Measurements from ENCODE around the gene CCNI2. TPM values are rescaled to one million over a fixed set of nuclear protein-coding genes. Genes with fewer than 3 reads are reported as not detected.
A peak's percentile ranks its signal among the peaks of the same experiment; 100 is the strongest.

Gene CCNI2
- total RNA-seq, 2 experiments from 2014 or later, result 8.9 to 12.4 TPM

GRCh38 chr5:132774406-132774805 lies 27.2 kb downstream of the CCNI2 start:
- no peak for ATAC-seq (ENCODE audit: low read depth)
- Mint-ChIP-seq H3K9me3 (no peaks in the 10 kb centered on the region), H3K27me3 (peaks cover 5% of the 10 kb centered on the region), H3K4me3 (no peak overlapping the region), H3K4me1 (peaks cover 22% of the 10 kb centered on the region), H3K36me3 (no peaks in the 10 kb centered on the region), H3K27ac (no peak overlapping the region)
- POLR2A ChIA-PET, result no interaction called here
- peak; percentile 14 for DNase-seq

- Mint-ChIP-seq H3K27ac (no peak overlapping the region), H3K4me1 (peaks cover 26% of the 10 kb centered on the region), H3K36me3 (peaks cover 1% of the 10 kb centered on the region), H3K27me3 (peaks cover 8% of the 10 kb centered on the region), H3K9me3 (no peaks in the 10 kb centered on the region), H3K4me3 (no peak overlapping the region)
- ATAC-seq (ENCODE audit: low read depth) (no peak), DNase-seq (no peak)
- POLR2A ChIA-PET, result interaction anchor here (1.3 kb wide), 1 partner anchor 28 kb away, joined by 3 read pairs; the partner anchor contains the start of gene CCNI2
Observed at GRCh38 chr5:132774896-132775295, 27.7 kb downstream of the CCNI2 start.

GRCh38 chr5:132775476-132775961 lies 28.3 kb downstream of the CCNI2 start:
- POLR2A ChIA-PET, result interaction anchor here (1.3 to 1.6 kb wide), 2 partner anchors 18 to 28 kb away, joined by 3 to 4 read pairs; partner anchors contain the start of gene CCNI2
- H3K36me3 Mint-ChIP-seq, result peaks cover 2% of the 10 kb centered on the region

GRCh38 chr5:132776131-132776937 lies 29.1 kb downstream of the CCNI2 start:
- ATAC-seq (ENCODE audit: low read depth), result peak; percentile 23
- H3K4me1 Mint-ChIP-seq, result peaks cover 38% of the 10 kb centered on the region
- H3K27me3 Mint-ChIP-seq, result peaks cover 15% of the 10 kb centered on the region
- no peak overlapping the region for H3K27ac Mint-ChIP-seq
- H3K9me3 Mint-ChIP-seq, result no peaks in the 10 kb centered on the region
- peak overlapping the region; percentile 75 for H3K4me3 Mint-ChIP-seq
- DNase-seq, result no peak
- POLR2A ChIA-PET, result interaction anchor here (1.3 to 1.6 kb wide), 5 partner anchors 9 to 49 kb away, joined by 3 to 4 read pairs (median 3); partner anchors contain the start of gene CCNI2
- H3K36me3 Mint-ChIP-seq, result peaks cover 2% of the 10 kb centered on the region

More at GRCh38 chr5:132775476-132775961, 28.3 kb downstream of the CCNI2 start:
- Mint-ChIP-seq H3K4me3 (peak overlapping the region; percentile 28), H3K27ac (no peak overlapping the region), H3K4me1 (peaks cover 30% of the 10 kb centered on the region), H3K27me3 (peaks cover 10% of the 10 kb centered on the region), H3K9me3 (no peaks in the 10 kb centered on the region)
- DNase-seq (no peak), ATAC-seq (ENCODE audit: low read depth) (no peak)

- H3K36me3 Mint-ChIP-seq, result peaks cover 2% of the 10 kb centered on the region
- no peak overlapping the region for H3K27ac Mint-ChIP-seq
- DNase-seq (no peak), ATAC-seq (ENCODE audit: low read depth) (peak; percentile 62)
- H3K9me3 Mint-ChIP-seq, result no peaks in the 10 kb centered on the region
- peaks cover 20% of the 10 kb centered on the region for H3K27me3 Mint-ChIP-seq
- peaks cover 43% of the 10 kb centered on the region for H3K4me1 Mint-ChIP-seq
- POLR2A ChIA-PET, result interaction anchor here (1.3 to 1.6 kb wide), 4 partner anchors 10 to 49 kb away, joined by 3 to 4 read pairs (median 3); no protein-coding TSS in a partner anchor
- H3K4me3 Mint-ChIP-seq, result no peak overlapping the region
Observed at GRCh38 chr5:132776938-132777208, 29.6 kb downstream of the CCNI2 start.

GRCh38 chr5:132777209-132778069 lies 30.2 kb downstream of the CCNI2 start, which contains the start of gene SEPTIN8:
Gene SEPTIN8, minus strand, starts transcription at chr5:132777239. Its CDS starts 102 bp downstream, at chr5:132777137.
- Mint-ChIP-seq H3K36me3 (peaks cover 2% of the 10 kb centered on the region), H3K4me1 (peaks cover 48% of the 10 kb centered on the region), H3K27me3 (peaks cover 25% of the 10 kb centered on the region), H3K27ac (peak within 1 kb of the TSS; percentile 77), H3K9me3 (no peaks in the 10 kb centered on the region), H3K4me3 (peak within 1 kb of the TSS; percentile 82)
- POLR2A ChIA-PET, result interaction anchor here (1.3 to 1.9 kb wide), 6 partner anchors 9 to 48 kb away, joined by 3 to 7 read pairs (median 4); partner anchors contain the start of genes CCNI2 and KIF3A
- peak; percentile 75 for DNase-seq
- no peak for ATAC-seq (ENCODE audit: low read depth)

- Mint-ChIP-seq H3K36me3 (peaks cover 2% of the 10 kb centered on the region), H3K4me3 (peak overlapping the region; percentile 82), H3K27me3 (peaks cover 29% of the 10 kb centered on the region), H3K4me1 (peaks cover 46% of the 10 kb centered on the region), H3K27ac (peak overlapping the region; percentile 77), H3K9me3 (no peaks in the 10 kb centered on the region)
- POLR2A ChIA-PET, result interaction anchor here (1.3 to 1.9 kb wide), 4 partner anchors 9 to 48 kb away, joined by 3 to 7 read pairs (median 5); partner anchors contain the start of genes CCNI2 and KIF3A
- ATAC-seq (ENCODE audit: low read depth) (no peak), DNase-seq (no peak)
Observed at GRCh38 chr5:132778129-132778528, 30.9 kb downstream of the CCNI2 start.

GRCh38 chr5:132778856-132779255 lies 31.6 kb downstream of the CCNI2 start:
- Mint-ChIP-seq H3K4me1 (peaks cover 44% of the 10 kb centered on the region), H3K27ac (no peak overlapping the region), H3K36me3 (peaks cover 2% of the 10 kb centered on the region), H3K4me3 (peak overlapping the region; percentile 17), H3K9me3 (no peaks in the 10 kb centered on the region), H3K27me3 (peaks cover 34% of the 10 kb centered on the region)
- ATAC-seq (ENCODE audit: low read depth), result no peak
- POLR2A ChIA-PET, result interaction anchor here (1.8 to 1.9 kb wide), 2 partner anchors 31 to 41 kb away, joined by 7 read pairs; partner anchors contain the start of genes CCNI2 and KIF3A
- no peak for DNase-seq

GRCh38 chr5:132779961-132780360 lies 32.7 kb downstream of the CCNI2 start:
- DNase-seq (no peak), ATAC-seq (ENCODE audit: low read depth) (no peak)
- POLR2A ChIA-PET, result no interaction called here
- peaks cover 44% of the 10 kb centered on the region for H3K4me1 Mint-ChIP-seq
- no peak overlapping the region for H3K27ac Mint-ChIP-seq
- peaks cover 2% of the 10 kb centered on the region for H3K36me3 Mint-ChIP-seq
- no peaks in the 10 kb centered on the region for H3K9me3 Mint-ChIP-seq
- H3K27me3 Mint-ChIP-seq, result peaks cover 39% of the 10 kb centered on the region
- peak overlapping the region; percentile 25 for H3K4me3 Mint-ChIP-seq

GRCh38 chr5:132780577-132780976 lies 33.4 kb downstream of the CCNI2 start:
- Mint-ChIP-seq H3K27me3 (peaks cover 41% of the 10 kb centered on the region), H3K4me3 (peak overlapping the region; percentile 15), H3K9me3 (no peaks in the 10 kb centered on the region), H3K27ac (no peak overlapping the region), H3K36me3 (peaks cover 2% of the 10 kb centered on the region), H3K4me1 (peaks cover 41% of the 10 kb centered on the region)
- POLR2A ChIA-PET, result no interaction called here
- DNase-seq (no peak), ATAC-seq (ENCODE audit: low read depth) (no peak)

GRCh38 chr5:132781029-132781428 lies 33.8 kb downstream of the CCNI2 start:
- H3K4me1 Mint-ChIP-seq, result peaks cover 40% of the 10 kb centered on the region
- peaks cover 41% of the 10 kb centered on the region for H3K27me3 Mint-ChIP-seq
- POLR2A ChIA-PET, result no interaction called here
- H3K4me3 Mint-ChIP-seq, result peak overlapping the region; percentile 15
- ATAC-seq (ENCODE audit: low read depth), result no peak
- peaks cover 2% of the 10 kb centered on the region for H3K36me3 Mint-ChIP-seq
- DNase-seq, result no peak
- no peaks in the 10 kb centered on the region for H3K9me3 Mint-ChIP-seq
- no peak overlapping the region for H3K27ac Mint-ChIP-seq

GRCh38 chr5:132782101-132782500 lies 34.9 kb downstream of the CCNI2 start:
- Mint-ChIP-seq H3K27ac (no peak overlapping the region), H3K4me1 (peaks cover 39% of the 10 kb centered on the region), H3K36me3 (peaks cover 2% of the 10 kb centered on the region), H3K9me3 (no peaks in the 10 kb centered on the region), H3K27me3 (peaks cover 45% of the 10 kb centered on the region), H3K4me3 (no peak overlapping the region)
- POLR2A ChIA-PET, result interaction anchor here (0.6 kb wide), 1 partner anchor 9 kb away, joined by 3 read pairs; no protein-coding TSS in a partner anchor
- no peak for ATAC-seq (ENCODE audit: low read depth)
- DNase-seq, result no peak

GRCh38 chr5:132785365-132785764 lies 38.1 kb downstream of the CCNI2 start:
- ATAC-seq (ENCODE audit: low read depth), result no peak
- H3K4me1 Mint-ChIP-seq, result peaks cover 20% of the 10 kb centered on the region
- no peak overlapping the region for H3K27ac Mint-ChIP-seq
- no peaks in the 10 kb centered on the region for H3K9me3 Mint-ChIP-seq
- no peaks in the 10 kb centered on the region for H3K36me3 Mint-ChIP-seq
- no peak overlapping the region for H3K4me3 Mint-ChIP-seq
- POLR2A ChIA-PET, result no interaction called here
- peaks cover 38% of the 10 kb centered on the region for H3K27me3 Mint-ChIP-seq
- DNase-seq, result no peak

All from activated naive CD8-positive, alpha-beta T cell treated with anti-CD3 and anti-CD28 coated beads, Interleukin-2, amount 10 ng/mL, durations not matched to agents 7 days and 5 days (primary cell).